Measurements from ENCODE around the gene SIT1.

SIT1 gene

GRCh38 chr9:35604578-35605350, 46.0 kb downstream of the SIT1 start, which contains the start of gene TESK1:
TSS of gene TESK1 (plus strand) at chr9:35605262. CDS start at chr9:35605620, 358 bp downstream.
- peak; percentile 66 for DNase-seq

GRCh38 chr9:35603986-35604577, 46.6 kb downstream of the SIT1 start:
- peak; percentile 99 for DNase-seq

- peak; percentile 18 for DNase-seq
Observed at GRCh38 chr9:35603506-35603985, 47.2 kb downstream of the SIT1 start.

GRCh38 chr9:35599763-35600604, 50.7 kb downstream of the SIT1 start:
- DNase-seq, result no peak

Measured in effector CD8-positive, alpha-beta T cell (primary cell).